NCI-H1105 (cell line): ENCODE results near the gene NAPB.

Source experiments
- DNase-seq: peaks from one replicate; lab custom pipeline; 2025; lab: John Stamatoyannopoulos, UW

Gene NAPB

DNA sequence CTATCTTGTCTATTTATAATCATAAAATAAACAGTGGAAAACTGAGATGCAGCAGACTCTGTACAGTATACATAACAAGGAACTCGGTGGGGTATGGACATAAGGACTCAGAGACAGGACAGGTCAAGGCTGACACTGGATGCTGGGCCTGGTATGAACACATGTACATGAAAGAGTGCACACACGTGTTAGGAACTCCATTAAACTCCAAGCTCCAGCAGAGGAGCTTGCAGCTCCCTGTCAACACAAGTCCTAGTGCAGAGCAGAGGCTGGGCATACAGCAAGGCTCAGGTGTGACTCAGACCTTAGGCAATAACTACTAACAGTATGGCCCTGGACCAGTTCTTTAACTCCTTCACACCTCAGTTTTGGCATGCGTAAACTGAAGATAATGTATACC lies 17.1 kb downstream of the NAPB start:
- DNase-seq, result no peak

DNA sequence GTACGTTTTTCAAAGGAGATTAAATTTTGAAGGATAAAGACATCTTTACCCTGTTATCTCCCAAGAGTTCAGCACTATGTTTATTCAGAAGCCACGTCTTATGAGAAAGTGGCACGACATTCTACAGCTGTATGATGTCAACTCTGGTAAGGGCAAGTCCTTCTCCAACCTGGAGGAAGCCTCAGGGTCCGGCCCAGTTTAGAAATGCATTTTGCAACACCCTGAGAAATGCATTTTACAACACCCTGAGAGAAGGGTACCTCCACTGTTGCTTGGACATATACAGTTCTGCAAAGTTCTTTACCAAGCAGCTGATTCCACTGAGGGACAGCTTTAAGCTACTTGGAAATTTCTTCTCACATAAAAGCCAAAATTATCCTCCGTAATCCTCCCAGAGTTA lies 17.5 kb downstream of the NAPB start:
- DNase-seq, result no peak

DNA sequence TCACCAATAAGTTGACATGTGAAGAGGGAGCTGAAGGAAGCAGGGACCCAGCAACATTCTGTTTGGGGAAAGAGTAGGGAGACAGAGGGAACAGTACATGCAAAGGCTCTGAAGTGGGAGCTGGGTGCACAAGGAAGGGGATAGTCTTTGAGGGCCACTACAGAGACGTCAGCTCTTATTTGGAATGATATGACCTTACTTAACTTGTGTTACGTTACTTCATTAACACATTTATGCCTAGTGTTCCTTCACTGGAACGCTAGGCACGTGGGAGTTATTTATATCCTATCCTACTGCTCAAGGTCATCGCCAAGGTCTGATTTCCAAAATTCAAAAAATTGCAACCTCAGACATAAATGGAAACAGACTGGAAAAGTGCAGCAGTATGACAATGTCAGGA lies 20.2 kb downstream of the NAPB start:
- no peak for DNase-seq

DNA sequence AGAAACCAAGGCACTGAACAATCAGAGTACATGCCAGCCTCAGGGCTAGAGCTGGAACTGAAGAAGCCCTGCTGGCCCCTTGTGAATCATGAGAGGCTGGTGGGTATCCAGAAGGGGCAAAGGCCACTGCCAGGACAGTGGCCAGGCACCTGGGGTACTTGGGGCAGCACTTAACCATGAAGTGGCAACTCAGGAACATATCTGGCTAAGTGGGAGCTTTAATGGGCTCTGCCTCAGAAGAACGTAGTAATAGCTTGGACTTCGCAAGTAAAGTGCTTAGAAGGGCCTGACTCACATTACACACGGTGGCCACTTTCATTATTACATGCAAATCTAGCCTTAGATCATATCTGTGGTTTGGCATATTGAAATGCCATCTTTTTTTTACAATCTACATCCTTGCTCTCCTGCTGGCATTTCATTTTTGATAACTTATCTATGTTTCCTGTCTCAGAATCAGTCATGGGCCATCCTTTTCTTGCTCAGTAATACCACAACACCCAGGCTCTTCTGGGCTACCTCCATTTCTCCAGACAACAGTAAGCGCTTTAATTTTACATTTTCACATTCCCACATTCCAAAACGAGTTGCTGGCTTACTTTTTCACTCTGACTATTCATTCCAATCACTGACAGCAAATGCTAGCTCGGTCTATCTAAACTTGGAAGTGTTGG lies 21.6 kb downstream of the NAPB start:
- no peak for DNase-seq

DNA sequence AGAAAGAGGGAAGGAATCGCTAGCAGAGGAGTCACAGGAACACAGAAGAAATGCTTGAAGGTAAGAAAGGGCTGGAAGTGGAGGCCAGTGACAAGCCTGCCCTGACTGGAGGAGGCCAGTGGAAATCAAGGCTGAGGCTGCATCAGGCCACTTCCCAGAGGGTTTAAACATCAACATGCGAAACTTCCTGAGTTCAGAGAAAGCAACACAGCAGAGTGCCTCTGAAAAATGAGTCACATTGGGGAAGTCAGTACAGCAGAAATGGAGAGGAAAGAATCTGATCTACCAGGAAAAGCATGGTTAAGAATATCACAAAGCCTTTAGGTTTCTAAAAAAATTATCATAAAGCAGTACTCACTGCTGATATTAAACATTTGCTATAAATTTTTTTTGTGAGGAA lies 23.3 kb downstream of the NAPB start:
- DNase-seq, result no peak

DNA sequence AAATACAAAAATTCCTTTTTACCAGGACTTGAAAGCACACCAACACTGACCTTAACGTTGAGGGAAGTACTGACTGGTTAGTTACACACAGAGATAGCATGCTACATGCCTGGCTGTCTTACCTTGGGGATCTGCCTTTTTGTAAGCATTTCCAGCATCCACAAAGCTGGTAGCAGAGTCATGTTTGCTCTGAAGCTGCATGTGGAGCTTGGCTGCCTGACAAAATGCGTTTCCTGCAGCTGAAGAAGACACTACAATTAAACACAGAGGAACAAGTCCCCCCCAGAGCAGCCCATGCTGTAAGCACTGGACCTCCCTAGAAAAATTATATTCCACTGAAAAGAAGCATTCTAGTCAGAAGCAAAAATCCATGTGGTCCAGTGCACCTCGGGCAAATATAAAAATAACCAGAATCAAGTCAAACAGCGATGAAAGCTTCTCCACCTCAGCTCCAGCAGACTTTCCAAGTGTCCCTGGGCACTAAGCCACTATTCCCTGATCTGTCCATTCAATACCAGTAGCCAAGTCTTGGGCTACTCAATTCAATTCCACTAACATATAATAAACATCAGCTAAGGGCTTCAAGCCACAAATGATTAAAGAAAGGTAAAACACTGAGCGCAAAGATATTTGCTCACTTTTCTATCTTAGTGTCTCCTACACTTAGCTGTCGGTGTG lies 24.2 kb downstream of the NAPB start:
- DNase-seq, result no peak

DNA sequence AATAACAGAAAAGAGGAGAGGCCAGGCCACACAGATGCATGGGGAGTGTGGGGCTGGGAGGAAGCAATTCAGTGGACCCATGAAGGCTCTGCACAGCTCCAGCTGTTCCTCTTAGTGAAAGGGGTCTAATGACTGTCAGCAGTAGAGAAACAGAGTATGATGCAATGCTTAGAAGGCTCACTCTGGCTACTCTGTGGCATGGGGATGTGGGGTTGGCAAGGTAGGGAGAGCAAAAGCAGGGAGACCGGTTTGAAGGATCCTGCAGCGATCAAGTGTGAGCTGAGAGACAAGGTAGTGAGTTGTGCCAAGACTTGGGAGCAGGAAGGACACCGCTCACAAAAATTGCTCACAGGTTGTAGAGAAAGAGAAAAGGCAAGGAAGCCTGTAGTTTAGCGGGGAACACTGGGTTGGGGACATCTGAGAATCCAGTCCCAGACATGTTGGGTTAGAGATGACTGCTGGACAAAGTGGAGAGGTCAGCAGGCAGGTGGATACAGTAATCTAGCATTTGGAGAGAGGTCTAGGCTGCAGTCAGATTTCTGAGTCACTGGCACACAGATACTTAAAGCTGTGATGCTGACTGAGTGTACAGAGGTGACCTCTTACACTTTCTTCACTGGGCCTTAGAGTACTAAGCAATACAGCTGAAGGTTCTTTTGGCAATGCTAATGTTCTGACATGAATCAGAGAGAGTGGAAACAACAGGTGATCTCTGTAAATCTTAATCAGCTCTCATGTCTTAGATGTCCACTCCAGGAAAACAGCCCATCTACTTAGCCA lies 27.1 kb downstream of the NAPB start:
- no peak for DNase-seq

DNA sequence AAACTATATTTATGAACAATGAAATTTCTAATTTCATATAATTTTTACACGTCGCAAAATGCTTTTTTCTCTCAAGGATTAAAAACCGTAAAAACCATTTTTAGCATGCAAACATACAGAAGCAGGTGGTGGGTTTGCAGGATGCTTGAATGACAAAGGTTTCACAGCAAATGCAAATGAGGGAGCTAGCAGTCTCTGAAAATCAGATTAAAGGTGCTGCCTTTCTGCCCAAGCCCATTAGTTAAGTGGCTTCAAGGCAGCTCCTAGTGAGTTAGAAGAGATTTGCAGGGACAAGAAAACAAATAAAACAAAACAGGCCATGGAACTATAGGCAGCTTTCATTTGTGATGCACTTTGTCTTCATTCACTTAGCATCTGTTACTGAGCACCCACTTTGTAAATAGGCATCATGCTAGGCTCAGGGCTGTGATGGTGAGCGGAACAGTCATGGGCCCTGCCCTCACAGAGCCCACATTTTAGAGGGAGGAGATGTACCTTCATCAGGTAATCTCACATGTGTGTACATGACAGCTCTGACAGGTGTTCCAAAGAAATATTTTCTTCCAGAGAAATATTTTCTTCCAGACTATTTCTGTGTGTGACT lies 29.5 kb downstream of the NAPB start:
- DNase-seq, result no peak

DNA sequence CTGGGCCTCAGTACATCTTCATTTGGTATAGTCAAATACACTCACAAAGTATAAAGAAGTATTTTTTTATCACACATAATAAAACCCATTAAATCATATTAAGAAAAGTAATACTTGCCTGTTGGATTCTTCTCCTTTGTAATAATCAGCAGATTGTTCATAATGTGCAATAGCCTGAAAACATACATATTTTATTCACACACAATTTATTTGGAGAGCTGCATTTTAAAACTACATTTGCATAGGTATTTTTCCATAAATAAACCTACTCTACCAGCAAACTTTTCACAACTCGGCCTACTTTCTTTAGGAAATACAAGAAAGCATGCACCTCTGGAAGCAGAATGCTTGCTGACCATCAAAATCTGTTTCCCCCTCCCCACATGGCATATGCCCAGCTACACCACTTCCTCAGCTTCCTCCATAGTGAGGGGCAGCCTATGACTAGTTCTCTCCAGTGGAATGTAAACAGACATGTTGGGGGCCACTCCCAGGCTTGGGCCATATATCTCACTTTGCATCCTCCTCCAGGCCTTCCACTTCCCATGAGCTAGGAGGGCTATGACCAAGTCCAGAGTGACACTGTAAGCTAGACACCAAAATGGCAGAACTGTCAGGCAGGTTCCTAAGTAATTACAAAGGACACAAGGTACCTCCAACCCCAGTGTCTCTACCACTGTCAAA lies 31.1 kb downstream of the NAPB start:
- DNase-seq, result no peak

DNA sequence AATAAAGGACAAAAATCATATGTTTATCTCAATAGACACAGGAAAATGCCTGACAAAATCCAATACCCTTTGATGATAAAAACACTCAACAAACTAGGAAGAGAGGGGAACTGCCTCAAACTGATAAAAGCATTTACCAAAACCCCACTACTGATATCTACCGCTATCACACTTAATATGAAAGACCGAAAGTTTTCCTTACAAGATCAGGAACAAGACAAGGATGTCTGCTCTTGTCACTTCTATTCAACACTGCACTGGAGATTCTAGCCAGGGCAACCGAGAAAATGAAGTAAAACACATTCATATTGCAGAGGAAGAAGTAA lies 34.2 kb downstream of the NAPB start:
- DNase-seq, result no peak

DNA sequence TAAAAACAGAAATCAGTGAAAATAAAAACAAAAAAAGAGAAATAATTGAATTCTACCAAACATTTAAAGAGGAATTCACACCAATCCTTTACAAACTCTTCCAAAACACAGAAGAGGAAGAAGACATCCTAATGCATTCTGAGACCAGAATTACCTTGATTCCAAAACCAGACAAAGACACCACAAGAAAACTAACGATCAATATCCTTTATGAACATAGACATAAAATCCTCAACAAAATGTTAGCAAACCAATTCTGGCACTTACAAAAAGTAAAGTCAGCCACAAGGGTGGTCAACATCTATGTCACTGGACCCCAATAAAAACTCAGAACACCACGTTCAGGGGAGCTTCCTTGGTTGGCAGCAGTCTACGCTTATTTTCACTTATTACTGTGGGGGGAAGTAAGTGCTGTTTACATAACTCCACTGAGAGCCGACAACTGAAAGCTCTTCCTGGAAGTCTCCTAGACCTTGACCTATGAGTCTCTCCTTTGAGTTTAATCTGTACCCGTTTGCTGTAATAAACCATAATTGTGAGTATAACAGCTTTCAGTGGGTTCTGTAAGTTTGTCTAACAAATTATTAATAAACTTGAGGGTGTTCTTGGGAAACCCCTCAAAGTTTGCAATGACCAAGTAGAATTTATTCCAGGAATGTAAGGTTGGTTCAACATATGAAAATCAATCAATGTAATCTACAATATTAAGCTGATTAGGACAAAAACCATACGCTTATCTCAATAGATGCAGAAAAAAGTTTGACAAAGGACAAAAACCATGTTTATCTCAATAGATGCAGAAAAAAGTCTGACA lies 34.8 kb downstream of the NAPB start:
- DNase-seq, result no peak

DNA sequence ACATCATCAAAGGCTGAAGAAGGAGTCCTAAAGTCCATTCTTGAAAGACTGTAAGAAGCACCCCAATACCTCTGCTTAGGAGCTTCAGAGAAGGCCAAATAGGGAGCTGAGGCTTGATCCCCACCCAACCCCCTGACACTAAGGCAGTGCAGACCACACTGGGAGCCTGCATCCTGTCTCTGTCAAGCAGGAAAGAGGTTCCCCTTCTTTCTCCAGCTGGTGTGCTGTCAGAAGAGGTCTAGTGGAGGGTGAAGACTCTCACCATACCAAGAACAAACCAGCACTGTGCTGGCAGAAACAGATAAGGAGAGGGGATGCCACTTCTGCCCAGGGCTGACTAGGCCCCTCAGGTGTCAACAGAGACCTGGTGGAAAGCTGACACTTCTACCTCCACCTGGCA lies 39.4 kb downstream of the NAPB start:
- no peak for DNase-seq

DNA sequence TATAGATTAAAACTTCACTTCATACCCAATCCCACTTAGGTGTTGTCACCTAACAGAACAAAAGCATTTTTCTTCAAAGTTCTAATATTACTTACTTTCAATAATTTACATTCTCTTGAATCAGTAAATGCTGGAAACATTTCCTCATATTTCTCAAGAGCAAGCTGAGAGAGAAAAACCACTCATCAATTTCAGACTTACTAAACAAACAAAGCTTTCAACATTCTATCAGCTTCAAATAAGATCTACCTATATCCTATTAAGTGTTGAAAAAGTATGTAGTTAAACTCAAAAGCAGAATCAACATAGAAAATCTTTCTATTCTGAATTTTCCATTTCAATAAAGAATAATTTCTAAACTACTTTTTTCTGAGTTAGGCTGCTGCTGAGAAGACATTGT lies 41.5 kb downstream of the NAPB start:
- DNase-seq, result no peak

DNA sequence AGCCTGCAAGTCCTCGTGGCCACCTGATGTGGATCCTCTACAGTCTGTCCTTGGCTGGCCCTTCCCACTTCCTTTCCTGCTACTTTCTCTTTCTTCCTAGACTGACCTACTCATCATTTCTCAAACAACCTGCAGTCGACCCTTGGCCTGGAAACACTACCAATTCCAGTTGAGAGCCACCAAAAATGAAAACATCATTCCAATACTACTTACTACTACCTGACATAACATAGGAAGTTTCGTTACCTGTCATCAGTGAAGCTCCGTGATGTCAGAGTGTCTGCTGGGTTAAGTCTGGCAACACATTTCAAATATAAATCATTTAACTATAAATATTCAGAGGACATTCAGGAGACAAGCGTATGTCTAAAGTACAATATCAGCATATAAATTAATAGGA lies 45.5 kb downstream of the NAPB start:
- no peak for DNase-seq

DNA sequence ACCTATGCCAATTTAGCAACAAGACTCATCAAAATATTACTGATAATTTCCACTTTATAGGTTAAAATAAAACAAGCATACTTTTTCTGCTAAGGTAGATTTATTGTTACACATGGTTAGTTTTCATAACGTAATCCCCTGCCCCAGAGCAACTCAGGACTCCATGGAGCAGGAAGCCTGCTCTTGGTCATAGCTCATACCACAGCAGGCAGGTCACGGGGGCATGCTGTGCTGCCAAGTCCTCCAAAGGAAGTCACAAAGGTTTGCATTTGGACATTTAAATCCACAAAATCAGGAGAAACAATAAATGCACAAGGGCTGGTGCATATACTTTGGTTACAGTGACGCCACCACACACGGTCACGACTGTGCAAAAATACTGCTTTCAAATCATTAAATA lies 46.8 kb downstream of the NAPB start:
- no peak for DNase-seq

DNA sequence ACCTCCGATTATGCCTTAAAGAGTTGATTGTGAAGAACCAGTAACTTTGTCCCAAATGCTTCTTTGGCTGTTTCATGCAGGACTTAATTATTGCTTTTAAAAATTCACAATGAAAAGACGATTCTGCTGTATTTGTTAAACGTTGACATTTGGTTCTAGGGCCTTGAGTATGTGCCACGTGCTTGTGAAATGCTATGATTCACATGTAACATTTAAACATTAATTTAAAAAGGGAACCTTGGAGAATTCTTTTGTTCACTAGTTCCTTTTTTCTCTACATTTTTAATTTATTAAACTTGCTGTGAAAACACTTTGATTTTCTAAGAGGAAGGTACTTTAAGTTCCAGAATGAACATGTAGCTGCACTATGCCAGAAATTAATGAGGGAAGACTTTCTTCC lies 49.8 kb downstream of the NAPB start:
- DNase-seq, result no peak

DNA sequence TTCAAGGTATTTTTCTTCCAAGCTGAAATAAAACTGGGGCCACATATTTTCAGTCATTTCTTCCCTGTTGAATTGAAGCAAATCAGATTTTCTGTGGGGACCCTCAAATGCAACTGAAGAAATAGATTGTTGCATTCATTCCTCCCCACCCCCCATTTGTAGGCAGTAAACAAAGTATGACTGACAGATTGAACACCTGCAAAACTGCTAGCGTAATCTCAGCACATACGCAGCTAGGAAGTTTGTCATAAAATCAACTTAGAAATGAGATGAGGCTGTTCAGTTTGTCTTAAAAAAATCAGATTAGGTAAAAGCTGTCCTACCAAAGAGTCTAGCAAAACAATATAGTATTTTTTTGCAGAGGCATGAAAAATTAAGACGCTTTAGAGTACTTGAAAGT lies 50.4 kb downstream of the NAPB start:
- no peak for DNase-seq

DNA sequence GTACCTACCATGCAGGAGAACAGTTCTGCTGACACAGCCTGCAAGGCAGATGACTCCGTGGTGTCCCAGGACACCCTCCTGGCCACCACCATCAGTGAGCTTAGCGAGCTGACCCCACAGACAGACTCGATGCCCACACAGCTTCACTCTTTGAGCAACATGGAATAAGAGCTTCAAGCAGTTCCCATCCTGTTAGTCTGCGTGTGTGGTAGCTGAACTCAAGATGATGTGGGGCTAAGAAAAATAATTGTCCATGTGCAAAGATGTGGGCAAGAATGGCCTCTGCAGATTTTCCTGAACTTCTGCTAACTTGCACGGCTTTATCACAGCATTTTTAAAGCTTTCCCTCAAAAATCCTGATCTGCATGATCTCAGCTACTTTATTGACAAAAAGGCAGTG lies 51.0 kb downstream of the NAPB start:
- no peak for DNase-seq

DNA sequence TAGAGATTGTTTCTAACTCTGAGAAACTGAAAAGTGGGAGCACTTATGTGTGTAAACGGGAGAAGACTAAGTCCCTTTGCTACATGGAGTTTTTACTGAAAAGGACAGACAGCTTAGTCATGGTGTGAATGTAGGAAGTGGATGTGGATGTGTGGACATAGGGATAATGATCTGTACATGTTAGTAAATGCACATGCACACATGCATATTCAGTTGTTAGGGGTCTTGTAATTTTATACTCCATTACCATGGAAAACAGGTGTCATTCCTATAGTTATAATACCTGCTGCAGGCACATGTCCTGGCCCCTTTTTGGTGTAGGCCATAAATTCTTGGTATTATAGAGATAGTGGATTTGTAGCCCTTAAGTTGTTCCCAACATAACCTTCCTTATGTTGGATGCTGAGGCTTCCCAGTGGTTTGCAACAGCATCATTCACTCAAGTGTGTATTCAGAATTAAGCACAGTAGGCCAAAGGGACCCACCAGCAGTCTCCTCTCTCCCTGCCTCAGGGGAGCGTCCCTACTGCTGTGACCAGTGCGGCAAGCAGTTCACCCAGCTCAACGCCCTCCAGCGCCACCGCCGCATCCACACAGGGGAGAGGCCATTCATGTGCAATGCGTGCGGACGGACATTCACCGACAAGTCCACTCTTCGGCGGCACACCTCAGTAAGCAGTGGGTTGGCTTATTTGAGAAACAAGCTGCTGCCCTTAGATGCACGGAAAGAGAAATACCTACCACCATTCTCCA lies 52.0 kb downstream of the NAPB start:
- DNase-seq, result no peak

DNA sequence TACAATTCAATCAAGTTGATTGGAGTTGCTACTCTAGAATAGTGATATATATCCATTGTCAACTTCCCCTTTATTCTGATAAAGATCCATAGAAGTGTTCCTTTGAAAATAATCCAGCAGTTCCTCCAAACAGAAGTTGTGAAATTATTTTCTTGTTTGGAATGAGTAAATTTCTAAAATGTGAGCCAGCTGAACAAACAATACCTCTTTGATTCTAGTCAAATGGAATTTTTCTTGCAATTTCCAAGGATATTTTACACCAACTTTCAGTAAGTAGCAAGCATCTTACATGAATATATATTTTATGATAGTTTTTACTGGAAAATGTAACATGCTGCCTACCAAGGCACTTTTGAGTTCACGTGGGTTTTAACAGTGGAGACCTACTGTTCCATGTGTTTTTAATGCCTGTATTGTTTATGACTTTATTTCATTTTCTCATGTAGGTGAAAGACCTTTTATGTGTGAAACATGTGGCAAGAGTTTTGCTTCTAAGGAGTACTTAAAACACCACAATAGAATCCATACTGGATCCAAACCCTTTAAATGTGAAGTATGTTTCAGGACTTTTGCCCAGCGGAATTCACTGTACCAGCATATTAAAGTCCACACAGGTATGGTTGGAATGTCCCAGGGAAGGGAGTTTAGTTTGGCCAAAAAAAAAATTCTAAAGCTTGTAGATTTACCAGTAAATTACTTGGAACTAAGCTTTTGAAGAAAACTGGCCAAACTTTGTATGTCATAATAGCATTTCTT lies 52.8 kb downstream of the NAPB start:
- DNase-seq, result no peak
